Osteoblast (primary cell): Measurements from ENCODE around the gene TPSG1. TPM values are rescaled to one million over a fixed set of nuclear protein-coding genes. Genes with fewer than 3 reads are reported as not detected.

Experiments used
- DNase-seq: peaks from one replicate; pipeline ENCODE4 v3.0.0; 2011; ENCODE audit warnings: low spot score, mixed read lengths; ENCODE audit not compliant: insufficient read length; ENCODE audit errors: missing footprints
- H2AFZ ChIP-seq: 2 replicates; pipeline ENCODE4 v1.6.0; 2011; ENCODE audit warnings: mild to moderate bottlenecking, low read length
- H3K27ac ChIP-seq: 2 replicates; pipeline ENCODE4 v1.5.1; 2011; ENCODE audit warnings: mild to moderate bottlenecking, low read depth, low read length, moderate library complexity
- H3K27me3 ChIP-seq: 2 replicates; pipeline ENCODE4 v1.6.0; 2012; ENCODE audit warnings: mild to moderate bottlenecking, control low read depth, inconsistent platforms, low read length, moderate library complexity; ENCODE audit not compliant: insufficient read depth
- H3K36me3 ChIP-seq: 2 replicates; pipeline ENCODE4 v1.5.1; 2011; ENCODE audit warnings: mild to moderate bottlenecking, low read length, control low read depth, moderate library complexity; ENCODE audit not compliant: insufficient read depth
- H3K4me1 ChIP-seq: 2 replicates; pipeline ENCODE4 v1.5.1; 2011; ENCODE audit warnings: mild to moderate bottlenecking, low read length, control low read depth, moderate library complexity; ENCODE audit not compliant: insufficient read depth
- H3K4me2 ChIP-seq: 2 replicates; pipeline ENCODE4 v1.6.0; 2011; ENCODE audit warnings: mild to moderate bottlenecking, low read length; ENCODE audit not compliant: insufficient read depth
- H3K4me3 ChIP-seq: fragments of 200-600 bp; sonication (generic); 3 replicates; pipeline ENCODE4 v1.5.1; 2012; ENCODE audit warnings: mild to moderate bottlenecking, low read length, inconsistent platforms; ENCODE audit not compliant: insufficient read depth
- H3K79me2 ChIP-seq: 2 replicates; pipeline ENCODE4 v1.6.0; 2012; ENCODE audit warnings: mild to moderate bottlenecking, low read length, control low read depth, inconsistent platforms; ENCODE audit not compliant: insufficient read depth
- H3K9me3 ChIP-seq: 2 replicates; pipeline ENCODE4 v1.5.1; 2011; ENCODE audit warnings: low read depth, low read length, control low read depth
- H4K20me1 ChIP-seq: 2 replicates; pipeline ENCODE4 v1.6.0; 2012; ENCODE audit warnings: mild to moderate bottlenecking, low read length, control low read depth; ENCODE audit not compliant: insufficient read depth
- CTCF ChIP-seq: IDR thresholded peaks from 2 replicates; pipeline ENCODE4 v1.5.1; 2011; ENCODE audit warnings: mild to moderate bottlenecking, low read depth, low read length, moderate library complexity; ENCODE audit errors: extremely low read depth
- total RNA-seq: library from RNA; depleted of rRNA; stranded (reverse); fragments of >200 nt; gene quantifications from 2 replicates; pipeline ENCODE4 v1.2.3, GENCODE V29; 2012

The TPSG1 gene
- total RNA-seq, 1 donor = not detected

DNA sequence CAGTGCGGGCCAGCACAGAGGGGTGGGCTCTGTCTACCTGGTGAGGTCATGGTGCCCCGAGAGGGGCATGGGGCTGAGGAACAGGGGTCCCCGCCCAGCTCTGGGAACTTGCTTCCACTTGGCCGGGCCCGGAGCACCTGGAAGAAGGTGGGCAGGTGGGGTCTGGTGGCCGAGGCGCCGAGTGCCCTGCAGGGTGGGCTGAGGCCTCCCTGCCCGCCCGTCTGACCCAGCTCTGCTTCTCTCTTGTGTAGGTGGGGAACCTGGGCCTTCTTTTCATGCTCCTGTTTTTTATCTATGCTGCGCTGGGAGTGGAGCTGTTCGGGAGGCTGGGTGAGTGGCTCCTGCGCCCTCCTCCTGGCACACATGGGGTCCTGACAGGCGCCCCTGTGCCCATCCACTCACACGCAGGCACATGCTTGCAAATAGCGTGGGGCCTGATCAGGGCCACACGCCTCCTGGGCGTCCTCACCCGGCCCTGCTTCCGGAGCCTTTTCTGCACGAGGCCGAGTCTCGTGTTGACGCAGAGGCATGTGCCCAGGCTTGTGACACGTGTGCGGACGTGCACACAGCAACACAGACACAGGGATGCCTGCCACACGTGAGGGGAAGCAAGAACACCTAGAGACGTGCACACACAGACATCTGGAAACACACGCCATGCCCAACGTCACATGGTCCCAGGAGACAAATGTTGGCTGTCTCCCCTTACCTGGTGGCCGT, 8.2 kb downstream of the TPSG1 start:
- DNase-seq = no peak
- no peaks in the 10 kb centered on the region for H3K36me3 ChIP-seq
- H3K4me1 ChIP-seq = no peaks in the 10 kb centered on the region
- H3K27me3 ChIP-seq = no peaks in the 10 kb centered on the region
- no peaks in the 10 kb centered on the region for H3K79me2 ChIP-seq
- no peak for TF ChIP-seq CTCF
- H3K27ac ChIP-seq = no peak overlapping the region
- no peaks in the 10 kb centered on the region for H3K9me3 ChIP-seq
- H3K4me3 ChIP-seq = no peak overlapping the region
- H4K20me1 ChIP-seq = no peaks in the 10 kb centered on the region
- H3K4me2 ChIP-seq = no peak overlapping the region
- H2AFZ ChIP-seq = no peak overlapping the region

GRCh38 chr16:1216296-1216619, 8.8 kb downstream of the TPSG1 start:
- H3K27me3 ChIP-seq = no peaks in the 10 kb centered on the region
- H3K27ac ChIP-seq = no peak overlapping the region
- no peak overlapping the region for H3K4me3 ChIP-seq
- H3K79me2 ChIP-seq = no peaks in the 10 kb centered on the region
- H3K9me3 ChIP-seq = no peaks in the 10 kb centered on the region
- DNase-seq = no peak
- no peaks in the 10 kb centered on the region for H3K4me1 ChIP-seq
- no peak for TF ChIP-seq CTCF
- no peak overlapping the region for H3K4me2 ChIP-seq
- no peak overlapping the region for H2AFZ ChIP-seq
- H4K20me1 ChIP-seq = no peaks in the 10 kb centered on the region
- H3K36me3 ChIP-seq = no peaks in the 10 kb centered on the region

DNA sequence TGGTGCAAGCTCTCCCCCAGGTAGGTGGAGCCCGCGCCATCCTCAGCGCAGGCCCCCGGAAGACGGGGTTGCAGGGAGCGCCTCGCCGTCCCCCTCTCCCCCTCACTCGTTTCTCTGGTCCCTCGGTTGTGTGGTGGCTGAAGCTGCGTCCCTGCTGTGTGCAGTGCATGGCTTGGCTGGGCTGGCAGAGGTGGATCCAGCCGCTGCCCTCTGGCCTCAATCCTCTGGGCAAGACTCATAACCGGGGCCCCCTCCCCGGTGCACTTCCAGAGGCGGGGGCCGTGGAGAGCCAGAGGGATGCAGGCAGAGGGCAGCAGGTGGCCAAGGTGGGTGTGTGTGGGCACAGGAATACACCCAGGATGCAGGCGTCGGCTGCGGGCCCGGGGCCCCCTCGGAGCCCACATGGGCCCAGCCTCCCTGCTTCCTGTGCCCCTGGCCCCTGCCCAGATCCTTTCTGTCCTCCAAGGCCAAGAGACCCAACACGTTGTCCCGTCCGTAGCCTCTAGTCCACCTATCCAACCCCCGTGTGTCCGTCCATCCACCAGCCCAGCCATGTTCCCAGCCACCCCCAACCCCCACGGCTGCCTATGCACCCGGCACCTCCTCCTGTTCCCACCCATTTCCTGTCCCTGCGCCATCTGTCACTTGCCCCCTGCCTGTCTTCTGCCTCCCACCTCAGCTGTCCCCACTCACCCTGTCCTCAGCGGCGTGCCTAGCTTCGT, 9.3 kb downstream of the TPSG1 start:
- no peak for TF ChIP-seq CTCF
- no peak overlapping the region for H3K4me3 ChIP-seq
- no peak overlapping the region for H3K4me2 ChIP-seq
- H3K36me3 ChIP-seq = no peaks in the 10 kb centered on the region
- no peaks in the 10 kb centered on the region for H3K27me3 ChIP-seq
- no peak overlapping the region for H3K27ac ChIP-seq
- DNase-seq = no peak
- H3K4me1 ChIP-seq = no peaks in the 10 kb centered on the region
- no peaks in the 10 kb centered on the region for H3K9me3 ChIP-seq
- H3K79me2 ChIP-seq = no peaks in the 10 kb centered on the region
- H4K20me1 ChIP-seq = no peaks in the 10 kb centered on the region
- H2AFZ ChIP-seq = no peak overlapping the region

- Histone ChIP-seq H3K27me3 (no peaks in the 10 kb centered on the region), H3K9me3 (no peaks in the 10 kb centered on the region), H3K27ac (no peak overlapping the region), H3K4me1 (no peaks in the 10 kb centered on the region), H3K36me3 (no peaks in the 10 kb centered on the region), H3K4me2 (no peak overlapping the region), H3K4me3 (no peak overlapping the region), H3K79me2 (no peaks in the 10 kb centered on the region), H4K20me1 (no peaks in the 10 kb centered on the region), H2AFZ (no peak overlapping the region)
- TF ChIP-seq CTCF = no peak
- no peak for DNase-seq
Observed at GRCh38 chr16:1214719-1215118, 10.3 kb downstream of the TPSG1 start.
